CD4-positive, alpha-beta T cell treated with Interleukin-15 for 4 hours (primary cell): Measurements from ENCODE around the gene LAMA1.

Source experiments
- DNase-seq: peaks from one replicate; pipeline ENCODE4 v3.0.0-alpha.2; 2020; ENCODE audit warnings: low spot score

LAMA1 gene

DNA sequence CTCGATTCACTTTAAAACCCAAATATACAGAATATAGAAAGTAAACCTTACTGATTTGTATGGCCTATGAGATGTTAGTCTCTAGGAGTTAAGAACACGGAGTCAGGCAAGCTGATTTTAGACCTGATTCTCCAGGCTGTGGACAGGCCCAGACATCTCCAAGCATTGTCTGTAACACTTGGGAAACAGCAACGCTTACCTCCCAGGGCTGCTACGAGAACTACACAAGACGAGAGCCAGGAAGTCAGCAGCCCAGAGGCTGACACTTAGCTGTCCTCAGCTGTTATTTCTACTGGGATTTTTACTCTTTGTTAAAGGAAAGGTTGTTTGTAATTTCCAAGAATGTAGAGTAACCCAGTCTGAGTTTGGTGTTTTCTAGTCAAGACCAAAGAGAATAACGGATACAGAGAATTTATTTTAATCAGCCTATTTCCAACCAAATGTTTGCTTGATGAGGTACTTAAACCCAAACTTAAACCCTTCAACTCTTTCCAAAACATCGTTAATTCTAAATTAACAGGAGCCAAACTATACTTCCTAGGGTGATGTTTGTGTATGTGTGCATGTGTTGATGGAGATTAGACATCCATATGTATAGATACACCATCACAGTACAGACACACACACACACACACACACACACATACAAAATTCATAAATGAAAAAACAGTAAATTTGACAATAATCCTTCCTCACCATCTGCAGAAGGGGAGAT is 123.4 kb downstream of the LAMA1 start:
- DNase-seq: no peak

DNA sequence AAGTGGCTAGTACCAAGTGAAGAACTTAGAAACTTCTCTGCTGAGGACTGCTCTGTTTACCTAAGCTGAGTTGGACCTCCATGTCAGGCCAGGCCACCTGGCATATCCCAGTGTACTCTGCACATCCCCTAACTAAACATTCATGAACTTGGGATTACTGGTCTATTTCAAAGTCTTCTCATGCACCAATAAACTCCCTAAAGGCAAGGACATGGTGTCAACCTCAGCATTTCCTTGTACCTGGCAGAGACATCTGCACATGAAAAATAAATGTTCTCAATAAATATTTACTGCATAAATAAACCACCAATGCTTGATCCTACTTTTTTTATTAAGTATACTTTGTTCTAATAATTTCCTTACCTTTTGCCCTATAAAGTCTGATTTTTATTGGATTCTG is 124.8 kb downstream of the LAMA1 start:
- DNase-seq: no peak

- DNase-seq: no peak
Observed at GRCh38 chr18:6983366-6983765, 134.2 kb downstream of the LAMA1 start.

DNA sequence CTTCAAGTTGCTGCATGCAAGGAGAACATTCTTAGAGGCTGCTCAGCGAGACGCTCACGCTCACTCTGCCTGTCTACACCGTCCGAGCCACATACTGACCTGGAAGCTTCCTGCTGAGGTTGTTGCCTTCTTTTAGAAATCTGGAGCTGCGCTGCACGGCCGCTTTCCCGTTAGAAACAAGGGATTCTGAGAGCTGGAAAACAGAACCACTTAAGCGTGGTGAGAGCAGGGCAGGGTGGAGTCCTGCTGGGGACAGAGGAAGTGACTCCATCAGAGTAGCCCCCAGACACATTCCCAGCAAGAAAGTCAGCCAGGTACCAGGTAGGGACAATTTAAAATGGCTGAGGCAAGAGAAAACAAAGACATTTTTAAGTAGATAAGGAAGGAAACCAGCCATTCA is 135.2 kb downstream of the LAMA1 start:
- DNase-seq: no peak

DNA sequence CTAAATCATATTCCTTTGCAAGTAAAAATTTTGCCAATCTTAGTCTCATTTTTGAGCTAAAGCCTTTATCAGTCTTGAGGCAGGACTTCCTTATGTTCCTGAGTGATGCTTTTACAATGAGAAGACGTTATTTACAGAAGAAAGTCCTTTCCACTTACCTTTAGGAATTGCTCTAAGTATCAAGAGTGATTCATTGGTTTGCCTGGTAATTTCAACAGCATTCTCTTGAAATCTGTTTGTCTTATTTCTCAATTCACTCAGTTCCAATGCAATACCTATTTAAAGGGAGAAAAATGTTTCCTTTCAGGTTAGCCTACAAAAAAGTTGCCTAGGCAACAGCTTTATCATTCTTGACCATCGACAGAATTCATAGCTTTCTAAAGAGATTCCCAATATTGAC is 137.2 kb downstream of the LAMA1 start:
- DNase-seq: no peak

GRCh38 chr18:6979954-6980353 is 137.6 kb downstream of the LAMA1 start:
- DNase-seq: no peak

DNA sequence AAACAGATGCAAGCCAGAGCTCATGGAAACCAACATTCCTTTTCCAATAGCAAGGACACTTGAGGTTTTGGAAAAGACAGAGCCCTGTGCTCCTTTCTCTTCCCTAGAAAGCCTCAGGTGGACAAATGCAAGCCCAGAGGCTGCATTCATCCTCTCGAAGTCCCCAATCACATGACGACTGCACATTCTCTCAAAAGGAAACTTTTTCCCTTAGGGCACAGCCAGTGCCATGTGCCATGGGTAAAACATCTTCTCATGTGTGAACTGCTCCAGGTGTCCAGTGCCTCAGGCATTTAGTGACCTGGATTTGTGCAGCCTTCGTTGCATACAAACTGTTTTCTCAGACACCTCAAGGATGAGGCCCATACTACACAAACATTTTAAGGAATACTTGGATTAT is 140.7 kb downstream of the LAMA1 start:
- no peak for DNase-seq

DNA sequence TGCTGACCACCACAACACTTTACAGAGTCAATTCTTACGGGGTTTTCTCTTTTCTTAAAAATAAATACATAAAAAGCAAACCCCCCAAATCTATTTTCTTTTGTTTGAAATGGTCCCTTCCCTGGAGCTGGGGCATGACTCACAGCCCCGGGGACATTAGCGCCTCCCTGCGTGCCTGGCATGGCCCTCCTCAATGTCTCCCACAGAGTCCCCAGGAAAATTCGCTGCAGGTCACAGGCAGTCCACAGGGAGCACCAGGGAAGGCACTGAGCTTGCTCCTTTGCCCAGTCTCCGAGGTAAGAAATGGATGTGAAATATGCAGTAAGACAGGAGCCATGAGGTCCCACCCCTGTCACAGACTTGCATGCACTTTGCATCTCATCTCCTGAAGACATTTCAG is 142.5 kb downstream of the LAMA1 start:
- DNase-seq: no peak

DNA sequence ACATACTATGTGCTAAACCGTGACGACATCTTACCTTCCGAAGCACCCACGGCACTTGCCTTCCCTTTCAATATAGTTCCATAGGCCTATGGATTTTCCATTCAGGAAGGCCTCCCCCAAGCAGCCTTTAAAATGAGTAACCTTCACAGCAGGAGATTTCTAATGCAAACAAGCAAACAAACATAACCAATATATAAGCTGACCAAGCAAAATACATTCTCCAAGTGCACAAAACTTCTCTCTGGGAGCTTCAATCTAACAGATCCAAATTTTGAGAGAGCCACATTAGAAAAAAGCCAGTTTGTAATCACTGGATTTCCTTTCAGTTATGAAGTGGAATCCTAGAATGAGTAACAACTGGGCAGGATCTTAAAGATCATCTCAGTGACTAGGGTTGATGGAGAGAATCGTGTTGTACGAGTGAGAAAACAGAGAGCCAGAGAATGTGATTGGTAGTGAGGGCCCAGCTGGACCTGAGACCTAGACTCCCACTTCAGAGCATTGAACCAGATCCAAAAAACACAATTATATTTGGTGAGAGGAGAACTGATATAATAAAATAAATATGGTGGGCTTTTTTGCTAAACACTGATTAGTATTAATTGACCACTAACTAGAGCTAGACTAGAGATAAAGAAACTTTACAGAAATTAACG is 145.6 kb downstream of the LAMA1 start:
- DNase-seq: no peak

DNA sequence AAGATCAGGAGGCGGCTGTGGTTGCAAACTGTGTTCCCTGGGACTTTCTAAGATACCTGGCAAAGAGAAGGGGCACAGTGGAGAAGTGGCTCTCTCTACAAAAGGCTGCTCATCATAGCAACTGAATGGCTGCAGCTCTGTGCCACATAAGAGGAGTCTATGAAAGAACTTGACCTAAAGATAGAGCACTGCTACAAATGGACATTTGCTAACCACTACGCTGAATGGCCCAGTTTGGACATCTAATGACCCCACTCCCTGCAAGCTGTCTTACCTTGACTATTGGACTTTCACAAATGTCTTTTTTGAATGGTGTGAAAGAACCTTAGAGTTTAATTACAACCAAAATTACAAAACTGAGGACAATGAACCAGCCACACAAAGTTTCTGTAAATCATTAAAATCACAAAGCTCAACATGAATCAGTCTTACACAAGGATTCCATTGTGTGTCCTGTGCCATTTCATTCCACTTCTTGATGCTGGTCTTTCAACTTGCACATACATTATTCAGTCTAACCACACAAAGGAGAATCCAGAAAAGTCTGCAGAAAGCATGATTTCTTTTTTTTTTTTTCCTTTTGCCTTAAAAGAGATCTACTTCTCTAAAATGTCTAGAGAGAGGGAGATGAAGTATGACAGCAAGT is 154.0 kb downstream of the LAMA1 start:
- no peak for DNase-seq

GRCh38 chr18:6962571-6963451 is 154.8 kb downstream of the LAMA1 start:
- no peak for DNase-seq

- no peak for DNase-seq
Observed at GRCh38 chr18:6961331-6961730, 156.3 kb downstream of the LAMA1 start.

- DNase-seq: no peak
Observed at GRCh38 chr18:6960656-6961055, 156.9 kb downstream of the LAMA1 start.

DNA sequence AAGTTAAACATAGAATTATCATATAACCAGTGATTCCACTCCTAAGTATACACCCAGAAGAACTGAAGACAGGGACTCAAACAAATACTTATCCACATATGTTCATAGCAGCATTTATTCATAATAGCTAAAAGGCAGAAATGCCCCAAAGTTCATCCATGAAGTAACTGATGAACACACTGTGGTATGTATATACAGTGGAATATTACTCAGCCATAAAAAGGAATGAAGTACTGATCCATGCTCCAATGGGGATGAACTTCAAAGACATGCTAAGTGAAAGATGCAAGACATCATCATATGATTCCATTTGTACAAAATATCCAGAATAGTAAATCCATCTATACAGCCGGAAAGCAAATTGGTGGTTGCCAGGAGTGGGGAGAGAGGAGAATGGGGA is 157.5 kb downstream of the LAMA1 start:
- DNase-seq: no peak

DNA sequence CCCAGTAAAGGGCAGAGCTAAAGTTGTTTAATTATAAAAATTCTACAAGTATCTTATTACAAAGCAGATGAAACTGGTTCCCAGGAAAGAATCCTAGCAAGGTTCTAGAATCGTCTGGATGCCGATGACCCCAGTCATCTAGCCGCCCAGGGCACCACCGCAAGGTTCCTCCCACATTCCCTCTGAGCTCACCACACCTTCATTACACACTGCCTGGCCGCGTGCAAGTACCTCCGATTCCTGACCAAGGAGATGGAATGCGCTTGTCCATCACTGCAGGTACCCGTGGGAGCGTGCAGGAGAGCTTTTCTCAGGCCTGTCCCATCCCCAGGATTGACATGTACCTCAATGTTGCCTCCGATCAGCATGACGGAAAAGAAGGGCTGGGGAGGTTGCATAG is 158.5 kb downstream of the LAMA1 start:
- no peak for DNase-seq

DNA sequence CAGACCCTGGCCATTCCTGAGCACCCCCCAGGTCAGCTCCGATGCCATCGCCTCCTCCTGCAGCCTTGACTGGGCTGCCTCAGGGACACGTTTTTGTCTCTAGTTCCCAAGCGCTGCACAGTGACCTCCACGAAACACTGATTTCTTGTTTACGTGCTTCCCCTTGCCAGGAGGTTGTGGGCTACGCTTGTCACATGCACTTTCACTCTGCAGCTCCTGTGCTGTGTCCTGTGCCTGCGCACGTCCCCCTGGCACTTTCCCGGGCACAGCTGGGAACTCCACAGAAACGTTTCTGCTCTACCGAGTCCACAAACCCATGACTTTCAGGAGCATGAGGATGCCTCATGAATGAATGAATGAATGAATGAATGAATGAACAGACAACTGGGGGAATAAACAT is 160.6 kb downstream of the LAMA1 start:
- DNase-seq: no peak

DNA sequence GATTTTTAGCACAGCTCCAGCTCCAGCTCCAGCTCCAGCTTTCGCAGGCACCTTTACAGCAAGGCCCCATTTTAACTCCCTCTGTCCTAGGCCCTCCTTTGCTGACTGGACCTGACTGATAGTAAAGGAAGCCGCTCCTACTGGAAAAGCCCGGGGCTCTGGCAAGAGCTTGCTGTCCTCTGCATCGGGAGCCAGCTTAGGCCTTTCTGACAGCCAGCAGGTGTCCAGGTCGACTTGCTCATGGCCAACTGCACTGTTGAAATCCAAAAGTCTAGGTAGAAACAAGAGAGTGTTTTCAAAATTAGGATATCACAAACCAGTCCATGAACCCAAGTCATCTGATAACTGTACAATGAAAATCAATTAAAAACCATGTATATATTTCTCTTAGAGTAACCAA is 161.1 kb downstream of the LAMA1 start:
- no peak for DNase-seq

- no peak for DNase-seq
Observed at GRCh38 chr18:6955304-6955703, 162.3 kb downstream of the LAMA1 start.

- no peak for DNase-seq
Observed at GRCh38 chr18:6954501-6954900, 163.1 kb downstream of the LAMA1 start.

- DNase-seq: no peak
Observed at GRCh38 chr18:6951336-6952090, 166.1 kb downstream of the LAMA1 start.

DNA sequence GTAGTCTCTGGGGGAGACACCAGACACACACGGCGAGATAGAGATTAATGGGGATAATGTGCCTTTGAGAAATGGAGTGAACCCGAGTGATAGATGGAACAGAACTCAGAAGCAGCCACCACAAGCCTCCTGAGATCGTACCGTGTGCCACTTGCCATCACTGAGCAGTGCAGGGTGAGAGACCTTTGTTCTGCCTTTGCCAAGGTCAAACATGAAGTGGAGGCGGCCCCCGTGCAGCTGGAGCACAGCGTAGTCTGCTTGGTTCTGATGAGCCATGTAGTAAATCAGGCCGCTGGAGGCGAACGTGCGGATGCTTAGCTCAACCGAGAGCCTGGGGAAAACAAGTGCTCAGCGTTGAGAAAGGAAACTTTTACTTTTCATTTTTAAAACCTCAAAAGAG is 167.0 kb downstream of the LAMA1 start:
- DNase-seq: no peak
